GM12878 (cell line): Measurements from ENCODE around the gene MAPKBP1.

Experiments used
- ATF2 ChIP-seq: IDR thresholded peaks from 2 replicates; pipeline ENCODE4 v1.6.1; 2012; ENCODE audit warnings: low read length, inconsistent platforms
- BCLAF1 ChIP-seq: fragments of 450-650 bp; IDR thresholded peaks from 2 replicates; pipeline ENCODE4 v1.6.1; 2017; ENCODE audit warnings: antibody characterized with exemption, mild to moderate bottlenecking, moderate library complexity
- CEBPB ChIP-seq, 2 experiments: fragments of 150-350 bp in 1 of 2; IDR thresholded peaks; 2 replicates each; pipeline ENCODE4 v1.6.1; 2012 to 2014; ENCODE audit warnings: low read depth in 2 of 2, low read length in 2 of 2, borderline replicate concordance in 1 of 2, inconsistent platforms in 1 of 2
- CTCF ChIP-seq, 3 experiments: IDR thresholded peaks in 2 of 3; conservative IDR thresholded peaks in 1 of 3; 2 replicates each; pipeline ENCODE4 v1.5.1; 2011; ENCODE audit warnings: low read depth in 3 of 3, low read length in 3 of 3, mild to moderate bottlenecking in 3 of 3, control low read depth in 2 of 3, moderate library complexity in 2 of 3, inconsistent platforms in 1 of 3, mixed read lengths in 1 of 3; ENCODE audit not compliant: control insufficient read depth in 2 of 3, insufficient read depth in 1 of 3; ENCODE audit errors: extremely low read depth in 1 of 3
- ESRRA ChIP-seq: IDR thresholded peaks from 2 replicates; pipeline ENCODE4 v1.6.1; 2012; ENCODE audit warnings: mild to moderate bottlenecking, low read length, improper control_type of control experiment
- EZH2 ChIP-seq: IDR thresholded peaks from 2 replicates; pipeline ENCODE4 v1.6.1; 2012; ENCODE audit warnings: low read depth, mild to moderate bottlenecking, control low read depth, inconsistent platforms, low read length, borderline replicate concordance; ENCODE audit not compliant: control insufficient read depth
- GATAD2B ChIP-seq: fragments of 450-650 bp; conservative IDR thresholded peaks from 2 replicates; pipeline ENCODE4 v1.6.1; 2017; ENCODE audit warnings: low read depth, mild to moderate bottlenecking, moderate library complexity
- LARP7 ChIP-seq: fragments of 450-650 bp; IDR thresholded peaks from 2 replicates; pipeline ENCODE4 v1.6.1; 2017; ENCODE audit warnings: mild to moderate bottlenecking
- NFYB ChIP-seq: IDR thresholded peaks from 2 replicates; pipeline ENCODE4 v1.6.1; 2011; ENCODE audit warnings: low read depth, mild to moderate bottlenecking, low read length, improper control_type of control experiment, moderate library complexity; ENCODE audit not compliant: insufficient read depth
- POLR2A ChIP-seq: IDR thresholded peaks from 2 replicates; pipeline ENCODE4 v1.6.1; 2011; ENCODE audit warnings: low read depth, mild to moderate bottlenecking, low read length
- RAD51 ChIP-seq: fragments of 450-650 bp; IDR thresholded peaks from 2 replicates; pipeline ENCODE4 v1.6.1; 2016; ENCODE audit warnings: moderate library complexity, mild to moderate bottlenecking, inconsistent platforms
- SP1 ChIP-seq: IDR thresholded peaks from one replicate; pipeline ENCODE4 v1.6.1; 2011; ENCODE audit warnings: low read depth, low read length
- TF ChIP-seq, protein P1 (sequence below): IDR thresholded peaks from 2 replicates; pipeline ENCODE4 v1.6.1; 2012; ENCODE audit warnings: low read depth, low read length, improper control_type of control experiment

- no peak for TF ChIP-seq CTCF (IDR thresholded peaks at IDR 0.05 in 2 of 3, conservative IDR thresholded peaks at IDR 0.05 in 1 of 3; ENCODE audit: control insufficient read depth in 2 of 3, extremely low read depth in 1 of 3, insufficient read depth in 1 of 3, low read depth in 3 of 3, low read length in 3 of 3)
- TF ChIP-seq GATAD2B: no peak
- no peak for TF ChIP-seq ATF2
- no peak for TF ChIP-seq LARP7
- TF ChIP-seq, protein P1, sequence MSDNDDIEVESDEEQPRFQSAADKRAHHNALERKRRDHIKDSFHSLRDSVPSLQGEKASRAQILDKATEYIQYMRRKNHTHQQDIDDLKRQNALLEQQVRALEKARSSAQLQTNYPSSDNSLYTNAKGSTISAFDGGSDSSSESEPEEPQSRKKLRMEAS: no peak
- no peak for TF ChIP-seq NFYB
- no peak for TF ChIP-seq EZH2
- TF ChIP-seq BCLAF1: no peak
- TF ChIP-seq SP1: no peak
- TF ChIP-seq ESRRA: no peak
- no peak for TF ChIP-seq POLR2A
- no peak for TF ChIP-seq RAD51
- TF ChIP-seq CEBPB (IDR thresholded peaks at IDR 0.05; ENCODE audit: borderline replicate concordance in 1 of 2, low read depth in 2 of 2, low read length in 2 of 2): no peak
These were observed 26.9 kb downstream of the MAPKBP1 start for GRCh38 chr15:41801185-41801584.
